Measurements from ENCODE around the gene ZNF202. TPM values are rescaled to one million over a fixed set of nuclear protein-coding genes. Genes with fewer than 3 reads are reported as not detected.

The ZNF202 gene
- total RNA-seq, 1 donor from 2014 or later, result 22.3 TPM

- Mint-ChIP-seq H3K27ac (no peak overlapping the region), H3K36me3 (ENCODE audit: low read depth) (no peaks in the 10 kb centered on the region), H3K4me3 (ENCODE audit: low read depth) (no peak overlapping the region), H3K9me3 (no peaks in the 10 kb centered on the region), H3K4me1 (ENCODE audit: low read depth) (no peaks in the 10 kb centered on the region), H3K27me3 (ENCODE audit: low read depth) (peaks cover 25% of the 10 kb centered on the region)
- intact Hi-C loops (cut with micrococcal nuclease), result no loop called here
- no peak for DNase-seq (ENCODE audit: low spot score)
Observed at GRCh38 chr11:123696183-123696582, 45.3 kb downstream of the ZNF202 start.

GRCh38 chr11:123695231-123695630 lies 46.2 kb downstream of the ZNF202 start:
- Mint-ChIP-seq H3K27ac (no peak overlapping the region), H3K27me3 (ENCODE audit: low read depth) (peaks cover 27% of the 10 kb centered on the region), H3K4me3 (ENCODE audit: low read depth) (no peak overlapping the region), H3K9me3 (no peaks in the 10 kb centered on the region), H3K4me1 (ENCODE audit: low read depth) (no peaks in the 10 kb centered on the region), H3K36me3 (ENCODE audit: low read depth) (no peaks in the 10 kb centered on the region)
- DNase-seq (ENCODE audit: low spot score), result no peak
- intact Hi-C loops (cut with micrococcal nuclease), result no loop called here

- DNase-seq (ENCODE audit: low spot score), result no peak
- H3K4me3 Mint-ChIP-seq (ENCODE audit: low read depth), result no peak overlapping the region
- peaks cover 30% of the 10 kb centered on the region for H3K27me3 Mint-ChIP-seq (ENCODE audit: low read depth)
- H3K36me3 Mint-ChIP-seq (ENCODE audit: low read depth), result no peaks in the 10 kb centered on the region
- H3K9me3 Mint-ChIP-seq, result no peaks in the 10 kb centered on the region
- no peak overlapping the region for H3K27ac Mint-ChIP-seq
- H3K4me1 Mint-ChIP-seq (ENCODE audit: low read depth), result no peaks in the 10 kb centered on the region
- intact Hi-C loops (cut with micrococcal nuclease), result no loop called here
Observed at GRCh38 chr11:123694551-123694950, 46.9 kb downstream of the ZNF202 start.

GRCh38 chr11:123692961-123693360 lies 48.5 kb downstream of the ZNF202 start:
- Mint-ChIP-seq H3K27ac (no peak overlapping the region), H3K9me3 (no peaks in the 10 kb centered on the region), H3K27me3 (ENCODE audit: low read depth) (peaks cover 27% of the 10 kb centered on the region), H3K4me3 (ENCODE audit: low read depth) (no peak overlapping the region), H3K36me3 (ENCODE audit: low read depth) (no peaks in the 10 kb centered on the region), H3K4me1 (ENCODE audit: low read depth) (no peaks in the 10 kb centered on the region)
- intact Hi-C loops (cut with micrococcal nuclease), result no loop called here
- no peak for DNase-seq (ENCODE audit: low spot score)

- DNase-seq (ENCODE audit: low spot score), result no peak
- intact Hi-C loops (cut with micrococcal nuclease), result no loop called here
- no peak overlapping the region for H3K4me3 Mint-ChIP-seq (ENCODE audit: low read depth)
- peaks cover 24% of the 10 kb centered on the region for H3K27me3 Mint-ChIP-seq (ENCODE audit: low read depth)
- no peak overlapping the region for H3K27ac Mint-ChIP-seq
- no peaks in the 10 kb centered on the region for H3K9me3 Mint-ChIP-seq
- no peaks in the 10 kb centered on the region for H3K4me1 Mint-ChIP-seq (ENCODE audit: low read depth)
- H3K36me3 Mint-ChIP-seq (ENCODE audit: low read depth), result no peaks in the 10 kb centered on the region
Observed at GRCh38 chr11:123690485-123690884, 51.0 kb downstream of the ZNF202 start.

GRCh38 chr11:123684601-123685000 lies 56.9 kb downstream of the ZNF202 start:
- intact Hi-C loops (cut with micrococcal nuclease), result no loop called here
- peaks cover 3% of the 10 kb centered on the region for H3K4me1 Mint-ChIP-seq (ENCODE audit: low read depth)

GRCh38 chr11:123683428-123684170 lies 57.9 kb downstream of the ZNF202 start:
- Mint-ChIP-seq H3K4me1 (ENCODE audit: low read depth) (peaks cover 3% of the 10 kb centered on the region), H3K9me3 (no peaks in the 10 kb centered on the region), H3K36me3 (ENCODE audit: low read depth) (no peaks in the 10 kb centered on the region), H3K4me3 (ENCODE audit: low read depth) (no peak overlapping the region), H3K27me3 (ENCODE audit: low read depth) (peaks cover 10% of the 10 kb centered on the region), H3K27ac (no peak overlapping the region)
- no peak for DNase-seq (ENCODE audit: low spot score)
- intact Hi-C loops (cut with micrococcal nuclease), result no loop called here

More at GRCh38 chr11:123684601-123685000, 56.9 kb downstream of the ZNF202 start:
- Mint-ChIP-seq H3K36me3 (ENCODE audit: low read depth) (no peaks in the 10 kb centered on the region), H3K4me3 (ENCODE audit: low read depth) (no peak overlapping the region), H3K27ac (no peak overlapping the region), H3K9me3 (no peaks in the 10 kb centered on the region), H3K27me3 (ENCODE audit: low read depth) (peaks cover 13% of the 10 kb centered on the region)
- DNase-seq (ENCODE audit: low spot score), result no peak

- Mint-ChIP-seq H3K4me1 (ENCODE audit: low read depth) (peaks cover 3% of the 10 kb centered on the region), H3K27me3 (ENCODE audit: low read depth) (peaks cover 10% of the 10 kb centered on the region), H3K4me3 (ENCODE audit: low read depth) (no peak overlapping the region), H3K9me3 (no peaks in the 10 kb centered on the region), H3K36me3 (ENCODE audit: low read depth) (no peaks in the 10 kb centered on the region), H3K27ac (no peak overlapping the region)
- intact Hi-C loops (cut with micrococcal nuclease), result no loop called here
- DNase-seq (ENCODE audit: low spot score), result no peak
Observed at GRCh38 chr11:123682696-123683410, 58.6 kb downstream of the ZNF202 start.

GRCh38 chr11:123681030-123681429 lies 60.4 kb downstream of the ZNF202 start:
- no peak overlapping the region for H3K27ac Mint-ChIP-seq
- H3K27me3 Mint-ChIP-seq (ENCODE audit: low read depth), result peaks cover 8% of the 10 kb centered on the region
- intact Hi-C loops (cut with micrococcal nuclease), result no loop called here
- H3K4me1 Mint-ChIP-seq (ENCODE audit: low read depth), result peaks cover 3% of the 10 kb centered on the region
- no peaks in the 10 kb centered on the region for H3K36me3 Mint-ChIP-seq (ENCODE audit: low read depth)
- no peak for DNase-seq (ENCODE audit: low spot score)
- no peaks in the 10 kb centered on the region for H3K9me3 Mint-ChIP-seq
- no peak overlapping the region for H3K4me3 Mint-ChIP-seq (ENCODE audit: low read depth)

GRCh38 chr11:123678246-123678645 lies 63.2 kb downstream of the ZNF202 start:
- Mint-ChIP-seq H3K36me3 (ENCODE audit: low read depth) (no peaks in the 10 kb centered on the region), H3K4me1 (ENCODE audit: low read depth) (peaks cover 3% of the 10 kb centered on the region), H3K9me3 (no peaks in the 10 kb centered on the region), H3K27me3 (ENCODE audit: low read depth) (peaks cover 5% of the 10 kb centered on the region), H3K4me3 (ENCODE audit: low read depth) (no peak overlapping the region), H3K27ac (no peak overlapping the region)
- intact Hi-C loops (cut with micrococcal nuclease), result no loop called here
- no peak for DNase-seq (ENCODE audit: low spot score)

- intact Hi-C loops (cut with micrococcal nuclease), result no loop called here
- H3K27me3 Mint-ChIP-seq (ENCODE audit: low read depth), result peaks cover 2% of the 10 kb centered on the region
Observed at GRCh38 chr11:123677510-123677909, 64.0 kb downstream of the ZNF202 start.

GRCh38 chr11:123674297-123674696 lies 67.2 kb downstream of the ZNF202 start:
- Mint-ChIP-seq H3K27me3 (ENCODE audit: low read depth) (peaks cover 2% of the 10 kb centered on the region), H3K4me3 (ENCODE audit: low read depth) (no peak overlapping the region), H3K27ac (no peak overlapping the region), H3K4me1 (ENCODE audit: low read depth) (no peaks in the 10 kb centered on the region), H3K36me3 (ENCODE audit: low read depth) (no peaks in the 10 kb centered on the region), H3K9me3 (no peaks in the 10 kb centered on the region)
- no peak for DNase-seq (ENCODE audit: low spot score)
- intact Hi-C loops (cut with micrococcal nuclease), result no loop called here

More at GRCh38 chr11:123677510-123677909, 64.0 kb downstream of the ZNF202 start:
- Mint-ChIP-seq H3K4me1 (ENCODE audit: low read depth) (peaks cover 3% of the 10 kb centered on the region), H3K36me3 (ENCODE audit: low read depth) (no peaks in the 10 kb centered on the region), H3K27ac (no peak overlapping the region), H3K9me3 (no peaks in the 10 kb centered on the region), H3K4me3 (ENCODE audit: low read depth) (no peak overlapping the region)
- DNase-seq (ENCODE audit: low spot score), result no peak
